Activated naive CD8-positive, alpha-beta T cell (primary cell): ENCODE measurements around the gene PKDREJ.

Experiments used
- H3K27ac Mint-ChIP-seq: one replicate; pipeline ENCODE4 v1.8.0; 2021; ENCODE audit warnings: mixed read lengths
- H3K27me3 Mint-ChIP-seq: one replicate; pipeline ENCODE4 v1.8.0; 2021; ENCODE audit warnings: mixed read lengths
- H3K36me3 Mint-ChIP-seq: one replicate; pipeline ENCODE4 v1.8.0; 2021; ENCODE audit warnings: mixed read lengths
- H3K4me1 Mint-ChIP-seq: one replicate; pipeline ENCODE4 v1.8.0; 2021; ENCODE audit warnings: low read depth, mixed read lengths
- H3K4me3 Mint-ChIP-seq: one replicate; pipeline ENCODE4 v1.8.0; 2021; ENCODE audit warnings: mild to moderate bottlenecking, mixed read lengths
- H3K9me3 Mint-ChIP-seq: one replicate; pipeline ENCODE4 v1.8.0; 2021; ENCODE audit warnings: low read depth, mixed read lengths

Gene PKDREJ

DNA sequence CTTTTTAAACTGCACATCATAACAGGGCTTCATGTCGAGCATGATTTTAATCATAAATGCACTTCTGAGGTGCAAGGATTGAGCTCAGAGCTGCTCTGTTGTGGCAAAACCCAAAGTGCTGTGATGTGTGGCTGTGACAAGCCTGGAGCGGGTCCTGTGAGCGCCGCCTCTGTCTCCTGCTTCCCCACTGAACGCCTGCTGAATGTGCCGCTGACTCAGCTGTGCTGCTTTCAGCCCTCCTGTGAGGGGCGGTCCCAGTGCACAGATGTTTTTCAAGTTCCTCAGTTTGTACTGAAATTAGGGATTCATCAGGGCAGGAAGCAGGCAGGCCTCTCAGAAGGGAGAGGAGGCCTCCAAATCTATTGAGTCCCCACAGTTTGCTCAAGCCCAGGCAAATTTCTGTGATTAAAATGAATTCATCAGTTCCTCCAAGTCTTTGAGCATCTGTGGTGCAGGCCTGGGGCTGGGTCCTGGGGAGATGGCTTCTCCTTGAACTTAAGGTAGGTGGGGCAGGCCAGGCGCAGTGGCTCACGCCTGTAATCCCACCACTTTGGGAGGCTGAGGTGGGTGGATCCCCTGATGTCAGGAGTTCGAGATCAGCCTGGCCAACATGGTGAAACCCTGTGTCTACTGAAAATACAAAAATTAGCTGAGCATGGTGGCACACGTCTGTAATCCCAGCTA lies 30.6 kb upstream of the PKDREJ start:
- H3K4me3 Mint-ChIP-seq = no peak overlapping the region
- H3K9me3 Mint-ChIP-seq = no peaks in the 10 kb centered on the region
- peaks cover 4% of the 10 kb centered on the region for H3K27me3 Mint-ChIP-seq
- H3K36me3 Mint-ChIP-seq = peaks cover 6% of the 10 kb centered on the region
- H3K4me1 Mint-ChIP-seq = peaks cover 17% of the 10 kb centered on the region
- H3K27ac Mint-ChIP-seq = no peak overlapping the region

- Mint-ChIP-seq H3K27ac (no peak overlapping the region), H3K9me3 (no peaks in the 10 kb centered on the region), H3K27me3 (peaks cover 2% of the 10 kb centered on the region), H3K4me3 (no peak overlapping the region), H3K36me3 (peaks cover 3% of the 10 kb centered on the region), H3K4me1 (peaks cover 18% of the 10 kb centered on the region)
Measured at GRCh38 chr22:46292732-46293131, 29.6 kb upstream of the PKDREJ start.

DNA sequence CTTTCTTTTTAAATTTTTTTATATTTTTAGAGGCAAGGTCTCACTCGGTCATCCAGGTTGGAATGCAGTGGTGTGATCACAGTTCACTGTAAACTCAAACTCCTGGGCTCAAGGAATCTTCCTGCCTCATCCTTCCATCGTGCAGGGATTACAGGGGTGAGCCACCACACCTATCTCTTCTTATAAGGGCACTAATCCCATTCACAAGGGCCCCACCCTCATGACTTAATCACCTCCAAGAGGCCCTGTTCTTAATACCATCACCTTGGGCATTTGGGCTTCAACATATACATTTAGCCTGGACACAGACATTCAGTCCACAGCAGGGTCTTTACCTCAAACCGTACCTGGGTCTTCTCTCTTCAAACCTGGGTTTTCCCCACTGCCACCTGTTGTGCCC lies 29.0 kb upstream of the PKDREJ start:
- H3K27me3 Mint-ChIP-seq = no peaks in the 10 kb centered on the region
- H3K9me3 Mint-ChIP-seq = no peaks in the 10 kb centered on the region
- H3K4me3 Mint-ChIP-seq = no peak overlapping the region
- no peak overlapping the region for H3K27ac Mint-ChIP-seq
- peaks cover 3% of the 10 kb centered on the region for H3K36me3 Mint-ChIP-seq
- peaks cover 15% of the 10 kb centered on the region for H3K4me1 Mint-ChIP-seq

DNA sequence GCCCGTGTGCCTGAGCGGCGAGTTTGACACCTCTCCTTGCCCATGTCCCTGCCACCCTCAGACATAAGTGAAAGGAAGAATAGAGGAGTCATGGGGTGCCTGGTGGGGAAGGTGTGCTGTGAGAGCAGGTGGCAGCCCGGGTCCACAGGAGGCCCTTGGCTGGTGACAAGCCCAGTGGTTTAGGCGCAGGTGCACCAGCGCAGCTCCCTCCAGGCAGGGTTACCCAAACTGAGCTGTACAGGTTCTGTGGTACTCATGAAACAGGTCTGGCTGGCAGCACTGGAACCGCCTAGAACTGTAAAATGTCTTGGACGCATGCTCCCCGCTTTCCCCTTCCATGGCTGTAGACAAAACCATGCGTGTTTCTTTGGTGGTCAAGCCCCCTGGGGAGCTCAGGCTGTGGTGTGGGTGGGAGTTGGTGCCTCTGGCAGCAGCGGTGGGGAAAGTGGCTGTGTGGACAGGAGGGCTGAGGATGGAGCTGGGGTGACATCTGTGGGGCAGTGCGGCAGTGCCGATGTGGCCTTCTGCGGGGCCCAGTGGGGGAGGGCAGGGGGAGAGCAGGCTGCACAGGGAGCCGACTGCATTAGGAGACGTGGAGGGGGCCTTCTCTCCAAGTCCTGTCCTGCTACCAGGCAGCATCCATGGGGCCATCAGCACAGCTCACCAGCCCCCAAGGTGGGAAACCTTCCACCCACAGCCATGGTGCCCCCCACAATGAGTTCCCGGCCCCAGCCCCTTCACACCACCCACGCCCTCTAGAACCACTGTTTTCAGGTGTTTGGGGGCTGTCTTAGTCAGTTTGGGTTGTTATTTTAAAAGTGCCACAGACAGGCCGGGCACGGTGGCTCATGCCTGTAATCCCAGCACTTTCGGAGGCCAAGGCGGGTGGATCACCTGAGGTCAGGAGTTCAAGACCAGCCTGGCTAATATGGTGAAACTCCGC lies 28.0 kb upstream of the PKDREJ start:
- Mint-ChIP-seq H3K9me3 (no peaks in the 10 kb centered on the region), H3K4me3 (no peak overlapping the region), H3K27me3 (no peaks in the 10 kb centered on the region), H3K36me3 (peaks cover 3% of the 10 kb centered on the region), H3K27ac (no peak overlapping the region), H3K4me1 (peaks cover 10% of the 10 kb centered on the region)

DNA sequence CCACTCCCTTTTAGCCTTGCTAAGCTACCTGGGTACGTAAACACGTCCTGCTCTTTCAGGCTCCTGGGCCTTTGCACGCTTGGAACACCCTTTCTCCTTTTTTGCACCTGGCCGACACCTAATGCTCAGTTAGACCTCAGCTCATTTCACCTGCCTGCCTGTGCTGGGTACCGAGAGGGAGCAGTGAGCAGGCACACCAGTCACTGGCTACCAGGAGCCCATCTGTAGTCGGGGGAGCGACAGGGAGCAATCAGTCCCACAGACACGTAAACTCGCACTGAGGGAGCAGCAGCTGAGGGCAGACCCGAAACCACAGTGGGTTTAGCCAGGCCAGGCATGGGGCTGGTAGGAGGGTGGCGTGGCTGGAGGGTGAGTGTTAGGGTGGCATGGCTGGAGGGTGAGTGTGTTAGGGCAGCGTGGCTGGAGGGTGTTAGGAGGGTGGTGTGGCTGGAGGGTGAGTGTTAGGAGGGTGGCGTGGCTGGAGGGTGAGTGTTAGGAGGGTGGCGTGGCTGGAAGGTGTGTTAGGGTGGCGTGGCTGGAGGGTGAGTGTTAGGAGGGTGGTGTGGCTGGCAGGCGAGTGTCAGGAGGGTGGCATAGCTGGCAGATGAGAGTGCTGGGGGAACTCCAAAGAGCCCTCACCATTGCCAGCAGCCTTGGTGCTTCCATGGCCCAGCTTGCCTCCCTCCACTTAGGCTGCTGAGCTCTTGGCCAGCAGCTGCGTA lies 27.1 kb upstream of the PKDREJ start:
- Mint-ChIP-seq H3K4me3 (no peak overlapping the region), H3K9me3 (no peaks in the 10 kb centered on the region), H3K27ac (no peak overlapping the region), H3K36me3 (peaks cover 3% of the 10 kb centered on the region), H3K4me1 (peaks cover 6% of the 10 kb centered on the region), H3K27me3 (no peaks in the 10 kb centered on the region)

- Mint-ChIP-seq H3K4me3 (no peak overlapping the region), H3K4me1 (peaks cover 3% of the 10 kb centered on the region)
Measured at GRCh38 chr22:46289244-46289891, 26.2 kb upstream of the PKDREJ start.

DNA sequence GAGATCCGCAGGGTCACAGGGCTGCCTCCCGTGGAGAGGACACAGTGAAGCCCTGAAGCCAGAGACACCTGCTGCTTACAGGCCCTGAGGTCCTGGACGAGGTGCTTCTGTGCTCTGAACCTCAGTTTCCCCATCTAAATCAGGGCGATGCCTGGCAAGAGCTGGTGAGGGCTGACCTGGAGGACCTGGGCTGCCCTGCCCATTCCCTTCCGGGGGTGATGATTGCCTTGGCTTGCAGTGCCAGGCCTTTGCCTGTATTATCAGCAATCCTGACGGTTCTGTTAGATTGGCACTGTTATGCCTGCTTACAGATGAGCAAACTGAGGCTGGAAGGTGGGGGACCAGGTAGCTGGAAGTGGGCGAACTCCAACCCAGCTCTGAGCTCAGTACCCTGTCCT lies 25.7 kb upstream of the PKDREJ start:
- no peaks in the 10 kb centered on the region for H3K27me3 Mint-ChIP-seq
- H3K9me3 Mint-ChIP-seq = no peaks in the 10 kb centered on the region
- no peak overlapping the region for H3K27ac Mint-ChIP-seq
- no peak overlapping the region for H3K4me3 Mint-ChIP-seq
- peaks cover 3% of the 10 kb centered on the region for H3K4me1 Mint-ChIP-seq
- no peaks in the 10 kb centered on the region for H3K36me3 Mint-ChIP-seq

More at GRCh38 chr22:46289244-46289891, 26.2 kb upstream of the PKDREJ start:
- no peaks in the 10 kb centered on the region for H3K36me3 Mint-ChIP-seq
- H3K27me3 Mint-ChIP-seq = no peaks in the 10 kb centered on the region
- H3K9me3 Mint-ChIP-seq = no peaks in the 10 kb centered on the region
- H3K27ac Mint-ChIP-seq = no peak overlapping the region

DNA sequence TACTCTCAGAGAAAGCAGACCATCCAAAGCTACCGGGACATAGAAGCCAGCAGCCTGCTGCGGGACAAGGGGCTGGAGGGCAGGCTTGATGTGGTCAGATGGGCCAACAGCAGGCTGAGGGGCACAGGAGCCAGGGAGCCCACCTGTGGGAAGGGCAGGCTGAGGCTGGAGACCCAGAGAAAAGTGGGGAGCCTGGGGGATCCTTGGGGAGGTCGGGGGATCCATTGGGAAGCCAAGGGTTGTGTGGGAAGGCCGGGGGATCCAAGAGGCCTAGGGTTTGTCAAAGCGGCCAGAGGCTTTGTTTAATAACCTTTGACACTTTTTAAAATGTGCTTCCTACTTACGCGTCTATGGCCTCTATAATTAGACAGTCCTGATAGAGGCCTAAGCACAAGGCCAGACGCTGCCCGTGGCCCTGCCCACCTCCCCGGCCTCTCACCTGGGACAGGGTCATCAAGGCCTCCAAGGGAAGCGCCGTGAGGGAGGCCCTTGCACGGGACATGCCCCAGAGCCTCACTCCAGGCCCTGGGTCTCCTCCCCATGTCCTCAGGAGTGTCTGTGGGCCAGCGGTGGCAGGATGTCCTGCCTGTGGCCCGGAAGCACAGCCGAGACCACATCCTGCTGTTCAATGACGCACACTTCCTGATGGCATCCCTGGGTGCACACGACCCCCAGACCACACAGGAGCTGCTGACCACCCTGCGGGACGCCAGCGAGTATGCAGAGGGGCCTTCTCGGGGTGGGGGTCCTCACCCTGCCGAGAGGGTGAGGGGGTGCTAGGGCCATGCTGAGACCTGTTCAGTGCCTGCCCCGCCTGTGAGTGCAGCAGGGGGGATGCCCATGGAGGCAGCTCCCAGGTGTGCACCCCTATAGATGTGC lies 25.0 kb upstream of the PKDREJ start:
- no peaks in the 10 kb centered on the region for H3K36me3 Mint-ChIP-seq
- no peak overlapping the region for H3K27ac Mint-ChIP-seq
- no peak overlapping the region for H3K4me3 Mint-ChIP-seq
- no peaks in the 10 kb centered on the region for H3K9me3 Mint-ChIP-seq
- peaks cover 3% of the 10 kb centered on the region for H3K4me1 Mint-ChIP-seq
- no peaks in the 10 kb centered on the region for H3K27me3 Mint-ChIP-seq

DNA sequence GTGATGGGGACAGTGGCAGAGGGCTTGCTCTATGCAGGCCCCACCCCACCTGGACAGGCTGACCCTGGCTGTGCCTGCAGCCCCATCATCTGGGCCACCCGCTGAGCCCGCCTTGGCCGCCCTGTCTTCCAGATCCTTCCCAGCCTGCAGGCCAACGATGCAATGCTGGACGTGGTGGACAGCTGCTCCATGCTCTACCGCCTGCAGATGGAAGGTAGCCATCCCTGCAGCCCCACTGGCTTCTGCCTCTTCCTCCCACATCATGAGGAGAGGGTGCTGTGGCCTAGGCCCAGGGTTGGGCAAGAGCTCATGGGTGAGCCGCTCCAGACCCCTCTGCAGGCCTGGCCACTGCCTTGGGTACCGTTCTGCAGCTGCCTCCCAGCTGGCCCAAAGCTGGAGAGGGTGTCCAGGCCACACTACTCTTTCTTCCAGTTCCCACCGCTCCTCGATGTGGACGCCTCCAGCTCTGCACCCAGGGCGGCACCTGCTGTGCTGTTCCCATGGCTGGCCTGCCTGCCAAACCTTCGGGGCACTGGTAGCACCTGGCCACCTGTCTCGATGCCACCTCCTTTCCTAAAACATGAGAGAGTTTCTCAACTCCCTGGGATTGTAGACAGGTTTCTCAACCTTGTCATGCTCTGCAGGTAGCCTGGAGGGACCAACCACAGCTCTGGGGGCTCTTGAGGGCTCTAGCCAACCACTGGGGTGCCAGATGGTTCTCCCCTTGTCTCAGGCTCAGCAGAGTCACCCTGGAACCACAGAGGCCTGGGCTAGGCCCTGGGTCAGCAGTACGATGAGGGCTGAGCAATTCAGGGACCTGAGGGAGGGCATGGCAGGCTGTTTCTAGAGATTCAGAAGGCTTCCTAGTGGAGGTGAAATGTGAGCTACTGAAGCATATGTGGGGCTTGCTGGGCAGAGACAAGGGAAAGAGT lies 24.1 kb upstream of the PKDREJ start:
- Mint-ChIP-seq H3K4me3 (no peak overlapping the region), H3K4me1 (peaks cover 3% of the 10 kb centered on the region), H3K27me3 (no peaks in the 10 kb centered on the region), H3K27ac (no peak overlapping the region), H3K36me3 (no peaks in the 10 kb centered on the region), H3K9me3 (no peaks in the 10 kb centered on the region)

DNA sequence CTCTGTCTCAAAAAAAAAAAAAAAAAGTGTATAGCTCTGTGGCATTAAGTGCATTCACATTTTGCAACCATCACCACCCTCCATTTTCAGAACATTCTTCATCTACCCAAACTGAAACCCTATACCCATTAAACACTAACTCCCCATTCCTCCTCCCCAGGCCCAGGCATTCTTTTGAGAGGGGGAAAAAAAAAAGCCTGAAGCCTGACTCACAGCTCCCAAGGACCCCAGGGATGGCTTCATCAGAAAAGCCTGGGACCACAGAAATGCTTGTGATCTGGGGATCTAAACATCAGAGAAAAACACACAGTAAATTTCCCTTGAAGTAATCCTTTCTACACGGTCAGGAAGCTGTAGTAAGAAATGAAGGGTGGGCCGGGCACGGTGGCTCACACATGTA lies 22.9 kb upstream of the PKDREJ start:
- Mint-ChIP-seq H3K36me3 (no peaks in the 10 kb centered on the region), H3K4me1 (peaks cover 3% of the 10 kb centered on the region), H3K9me3 (no peaks in the 10 kb centered on the region), H3K27me3 (no peaks in the 10 kb centered on the region), H3K4me3 (no peak overlapping the region), H3K27ac (no peak overlapping the region)

GRCh38 chr22:46281866-46282678 lies 18.9 kb upstream of the PKDREJ start:
- Mint-ChIP-seq H3K36me3 (peaks cover under 1% of the 10 kb centered on the region), H3K4me1 (no peaks in the 10 kb centered on the region), H3K27me3 (no peaks in the 10 kb centered on the region), H3K9me3 (no peaks in the 10 kb centered on the region), H3K27ac (no peak overlapping the region), H3K4me3 (no peak overlapping the region)

DNA sequence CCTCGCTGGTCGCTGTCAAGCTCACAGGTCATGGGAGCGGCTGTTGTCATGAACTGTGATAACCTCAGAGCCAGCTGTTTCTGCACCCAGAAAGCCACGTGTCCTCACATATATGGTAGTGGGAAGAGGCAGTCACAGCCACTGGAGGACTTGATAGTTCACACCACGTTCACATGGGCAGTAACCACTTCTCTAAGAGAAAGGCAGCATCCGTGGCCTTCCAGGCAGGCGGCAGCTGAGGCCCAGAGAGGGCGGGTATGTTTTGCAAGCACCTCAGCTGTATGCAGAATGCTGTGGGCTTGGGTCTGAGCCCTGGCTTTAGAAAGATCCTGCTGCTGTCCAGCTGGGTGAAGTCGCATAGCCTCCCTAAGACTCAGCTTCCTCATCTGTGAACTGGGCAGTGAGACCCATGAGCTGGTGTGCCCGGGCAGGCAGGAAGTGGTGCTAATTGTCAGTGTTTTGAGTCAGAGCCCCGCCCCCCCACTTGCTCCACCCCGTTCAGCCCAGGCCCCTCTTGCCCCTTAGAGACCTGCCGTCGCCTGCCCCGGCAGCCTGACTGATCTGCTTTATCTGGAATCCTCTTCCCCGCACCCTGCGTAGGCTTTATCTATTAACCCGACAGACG lies 18.0 kb upstream of the PKDREJ start:
- H3K27ac Mint-ChIP-seq = no peak overlapping the region
- H3K27me3 Mint-ChIP-seq = no peaks in the 10 kb centered on the region
- peaks cover 3% of the 10 kb centered on the region for H3K36me3 Mint-ChIP-seq
- no peaks in the 10 kb centered on the region for H3K4me1 Mint-ChIP-seq
- no peak overlapping the region for H3K4me3 Mint-ChIP-seq
- H3K9me3 Mint-ChIP-seq = no peaks in the 10 kb centered on the region
